Parathyroid adenoma (tissue), 2 donors: ENCODE measurements around the gene GRID1.
"Not testable (repeated sequence)": the region's sequence is repeated elsewhere in the genome, so short reads cannot be mapped to it uniquely, and the experiment has no call there.

Source experiments
- H2AFZ ChIP-seq: fragments of 300-600 bp; sonication (generic); one replicate; pipeline ENCODE4 v1.7.0; 2017; ENCODE audit warnings: antibody characterized with exemption, mild to moderate bottlenecking
- H3K27ac ChIP-seq: fragments of 300-600 bp; sonication (generic); one replicate; pipeline ENCODE4 v1.7.0; 2017
- H3K27me3 ChIP-seq: fragments of 300-600 bp; sonication (generic); one replicate; pipeline ENCODE4 v1.7.0; 2017; ENCODE audit warnings: low read length; ENCODE audit not compliant: control insufficient read depth, insufficient read depth
- H3K36me3 ChIP-seq: fragments of 300-600 bp; sonication (generic); one replicate; pipeline ENCODE4 v1.7.0; 2017; ENCODE audit warnings: low read length; ENCODE audit not compliant: control insufficient read depth, insufficient read depth
- H3K4me1 ChIP-seq: fragments of 300-600 bp; sonication (generic); one replicate; pipeline ENCODE4 v1.7.0; 2017; ENCODE audit warnings: control low read depth
- H3K4me2 ChIP-seq: fragments of 300-600 bp; sonication (generic); one replicate; pipeline ENCODE4 v1.7.0; 2017; ENCODE audit warnings: low read length
- H3K4me3 ChIP-seq: fragments of 300-600 bp; sonication (generic); one replicate; pipeline ENCODE4 v1.7.0; 2017; ENCODE audit warnings: low read depth, low read length
- H3K79me2 ChIP-seq: fragments of 300-600 bp; sonication (generic); one replicate; pipeline ENCODE4 v1.7.0; 2017; ENCODE audit warnings: control low read depth
- H3K9ac ChIP-seq: fragments of 300-600 bp; sonication (generic); one replicate; pipeline ENCODE4 v1.7.0; 2017; ENCODE audit warnings: mild to moderate bottlenecking
- H3K9me3 ChIP-seq: fragments of 300-600 bp; sonication (generic); one replicate; pipeline ENCODE4 v1.7.0; 2017; ENCODE audit warnings: low read length; ENCODE audit not compliant: control insufficient read depth
- CTCF ChIP-seq: fragments of 300-600 bp; sonication (generic); IDR thresholded peaks from one replicate; pipeline ENCODE4 v1.7.0; 2017; ENCODE audit warnings: antibody characterized with exemption, mild to moderate bottlenecking
- donor health status: primary hyperparathyroidism.

The GRID1 gene

GRCh38 chr10:86100581-86101061, 266.0 kb downstream of the GRID1 start:
- Histone ChIP-seq H3K36me3 (no peaks in the 10 kb centered on the region), H3K4me2 (no peak overlapping the region)
- TF ChIP-seq CTCF = no peak

GRCh38 chr10:86099542-86100334, 266.9 kb downstream of the GRID1 start:
- H3K4me1 ChIP-seq = no peaks in the 10 kb centered on the region
- H3K79me2 ChIP-seq = no peaks in the 10 kb centered on the region
- no peaks in the 10 kb centered on the region for H3K27me3 ChIP-seq
- no peaks in the 10 kb centered on the region for H3K9me3 ChIP-seq
- H2AFZ ChIP-seq = no peak overlapping the region
- no peak for TF ChIP-seq CTCF
- no peak overlapping the region for H3K4me2 ChIP-seq
- H3K9ac ChIP-seq = no peak overlapping the region
- H3K36me3 ChIP-seq = no peaks in the 10 kb centered on the region
- no peak overlapping the region for H3K27ac ChIP-seq
- H3K4me3 ChIP-seq = no peak overlapping the region

More at GRCh38 chr10:86100581-86101061, 266.0 kb downstream of the GRID1 start:
- H3K9me3 ChIP-seq = no peaks in the 10 kb centered on the region
- no peak overlapping the region for H3K4me3 ChIP-seq
- H3K4me1 ChIP-seq = no peaks in the 10 kb centered on the region
- no peaks in the 10 kb centered on the region for H3K27me3 ChIP-seq
- H3K27ac ChIP-seq = no peak overlapping the region
- H3K9ac ChIP-seq = no peak overlapping the region
- H3K79me2 ChIP-seq = no peaks in the 10 kb centered on the region
- H2AFZ ChIP-seq = no peak overlapping the region

GRCh38 chr10:86098187-86098881, 268.3 kb downstream of the GRID1 start:
- no peak overlapping the region for H3K27ac ChIP-seq
- H2AFZ ChIP-seq = no peak overlapping the region
- H3K79me2 ChIP-seq = no peaks in the 10 kb centered on the region
- H3K27me3 ChIP-seq = no peaks in the 10 kb centered on the region
- no peaks in the 10 kb centered on the region for H3K9me3 ChIP-seq
- no peak for TF ChIP-seq CTCF
- H3K4me2 ChIP-seq = no peak overlapping the region
- no peak overlapping the region for H3K9ac ChIP-seq
- H3K4me3 ChIP-seq = no peak overlapping the region
- H3K36me3 ChIP-seq = no peaks in the 10 kb centered on the region
- H3K4me1 ChIP-seq = no peaks in the 10 kb centered on the region

- not testable (repeated sequence) for H3K27me3 ChIP-seq, H3K4me1 ChIP-seq, H3K9ac ChIP-seq
Measured at GRCh38 chr10:86095061-86095460, 271.5 kb downstream of the GRID1 start.

GRCh38 chr10:86092311-86092710, 274.3 kb downstream of the GRID1 start:
- not testable (repeated sequence) for H3K27ac ChIP-seq, H3K9me3 ChIP-seq, H2AFZ ChIP-seq, H3K4me1 ChIP-seq, H3K4me2 ChIP-seq, H3K4me3 ChIP-seq, H3K27me3 ChIP-seq, H3K79me2 ChIP-seq, H3K9ac ChIP-seq, H3K36me3 ChIP-seq

More at GRCh38 chr10:86095061-86095460, 271.5 kb downstream of the GRID1 start:
- not testable (repeated sequence) for H2AFZ ChIP-seq, H3K9me3 ChIP-seq, H3K4me3 ChIP-seq, H3K27ac ChIP-seq, H3K36me3 ChIP-seq, H3K4me2 ChIP-seq, H3K79me2 ChIP-seq
